Mesendoderm (in vitro differentiated cells): ENCODE measurements around the gene ANKRD31.

Source experiments
- DNase-seq: peaks from one replicate; pipeline ENCODE4 v3.0.0; 2013
- H2AK5ac ChIP-seq: 2 replicates; pipeline ENCODE4 v1.6.1; 2013; ENCODE audit warnings: low read length, inconsistent platforms
- H2BK120ac ChIP-seq: 2 replicates; pipeline ENCODE4 v1.6.1; 2013; ENCODE audit warnings: low read depth, mild to moderate bottlenecking, low read length, moderate library complexity, mixed read lengths
- H2BK15ac ChIP-seq: replicated peaks from 2 replicates; pipeline ENCODE4 v1.6.1; 2013; ENCODE audit warnings: low read depth, mild to moderate bottlenecking, moderate library complexity
- H2BK5ac ChIP-seq: 2 replicates; pipeline ENCODE4 v1.6.1; 2013; ENCODE audit warnings: low read length, inconsistent platforms
- H3K18ac ChIP-seq: 2 replicates; pipeline ENCODE4 v1.6.1; 2013; ENCODE audit warnings: mild to moderate bottlenecking, low read length, mixed read lengths
- H3K23ac ChIP-seq: one replicate; pipeline ENCODE4 v1.6.1; 2013; ENCODE audit warnings: low read length
- H3K27ac ChIP-seq: 2 replicates; pipeline ENCODE4 v1.5.1; 2013; ENCODE audit warnings: low read depth, mild to moderate bottlenecking, inconsistent platforms, low read length, moderate library complexity
- H3K27me3 ChIP-seq: 2 replicates; pipeline ENCODE4 v1.6.1; 2013; ENCODE audit warnings: low read length, control low read depth, mild to moderate bottlenecking, inconsistent platforms; ENCODE audit not compliant: insufficient read depth, poor library complexity
- H3K36me3 ChIP-seq: 2 replicates; pipeline ENCODE4 v1.6.1; 2013; ENCODE audit warnings: low read length, inconsistent platforms; ENCODE audit not compliant: control insufficient read depth, insufficient read depth
- H3K4ac ChIP-seq: one replicate; pipeline ENCODE4 v1.6.1; 2013; ENCODE audit warnings: low read depth, mild to moderate bottlenecking, low read length, moderate library complexity
- H3K4me1 ChIP-seq: 2 replicates; pipeline ENCODE4 v1.6.1; 2013; ENCODE audit warnings: low read depth, low read length, inconsistent platforms; ENCODE audit not compliant: control insufficient read depth
- H3K4me2 ChIP-seq: 2 replicates; pipeline ENCODE4 v1.6.1; 2013; ENCODE audit warnings: low read length
- H3K4me3 ChIP-seq: 2 replicates; pipeline ENCODE4 v1.5.1; 2013; ENCODE audit warnings: mild to moderate bottlenecking, low read length
- H3K56ac ChIP-seq: one replicate; pipeline ENCODE4 v1.6.1; 2013; ENCODE audit warnings: low read length
- H3K79me1 ChIP-seq: 2 replicates; pipeline ENCODE4 v1.6.1; 2013; ENCODE audit warnings: low read length, inconsistent platforms
- H3K79me2 ChIP-seq: 2 replicates; pipeline ENCODE4 v1.6.1; 2013; ENCODE audit warnings: mild to moderate bottlenecking, low read length; ENCODE audit not compliant: control insufficient read depth, insufficient read depth
- H3K9ac ChIP-seq: 2 replicates; pipeline ENCODE4 v1.6.1; 2013; ENCODE audit warnings: low read length, inconsistent platforms
- H4K5ac ChIP-seq: one replicate; pipeline ENCODE4 v1.6.1; 2013; ENCODE audit warnings: low read length
- H4K8ac ChIP-seq: one replicate; pipeline ENCODE4 v1.6.1; 2013; ENCODE audit warnings: low read depth, mild to moderate bottlenecking, control low read depth, low read length, moderate library complexity
- WGBS: extraction: QIAGEN DNeasy Blood & Tissue Kit; methylation state at CpG from one replicate; pipeline ENCODE4 v1.1.7; 2013; ENCODE audit warnings: low lambda C conversion rate, missing lambda C conversion rate; ENCODE audit not compliant: insufficient coverage; ENCODE audit errors: extremely low coverage; 5-methylcytosine and 5-hydroxymethylcytosine counted together

Gene ANKRD31

GRCh38 chr5:75023368-75024159, 213.1 kb downstream of the ANKRD31 start:
- H3K4me1 ChIP-seq = no peaks in the 10 kb centered on the region
- H2AK5ac ChIP-seq = no peak overlapping the region
- H3K56ac ChIP-seq = no peak overlapping the region
- no peak overlapping the region for H4K5ac ChIP-seq
- no peak overlapping the region for H2BK120ac ChIP-seq
- no peak overlapping the region for H2BK5ac ChIP-seq
- no peak for DNase-seq
- H3K79me1 ChIP-seq = no peaks in the 10 kb centered on the region
- no peak overlapping the region for H4K8ac ChIP-seq
- H3K18ac ChIP-seq = no peak overlapping the region
- no peak overlapping the region for H3K27ac ChIP-seq
- H3K4me3 ChIP-seq = no peak overlapping the region
- H3K23ac ChIP-seq = no peak overlapping the region
- H3K79me2 ChIP-seq = no peaks in the 10 kb centered on the region
- H3K4ac ChIP-seq = no peak overlapping the region
- no peak overlapping the region for H2BK15ac ChIP-seq
- no CpG with 5 or more reads among the region's 9 CpGs for WGBS
- no peaks in the 10 kb centered on the region for H3K36me3 ChIP-seq
- no peaks in the 10 kb centered on the region for H3K27me3 ChIP-seq
- H3K9ac ChIP-seq = no peak overlapping the region
- no peak overlapping the region for H3K4me2 ChIP-seq

- Histone ChIP-seq H2BK5ac (no peak overlapping the region), H3K79me1 (no peaks in the 10 kb centered on the region), H3K4me1 (no peaks in the 10 kb centered on the region), H3K4me2 (no peak overlapping the region), H3K9ac (no peak overlapping the region), H3K27me3 (no peaks in the 10 kb centered on the region), H4K8ac (no peak overlapping the region), H2BK15ac (no peak overlapping the region), H3K18ac (no peak overlapping the region), H3K56ac (no peak overlapping the region), H3K4me3 (no peak overlapping the region), H4K5ac (no peak overlapping the region), H3K4ac (no peak overlapping the region), H2BK120ac (no peak overlapping the region), H3K27ac (no peak overlapping the region), H3K23ac (no peak overlapping the region), H3K79me2 (no peaks in the 10 kb centered on the region), H2AK5ac (no peak overlapping the region), H3K36me3 (no peaks in the 10 kb centered on the region)
- DNase-seq = no peak
- WGBS = no CpG with 5 or more reads among the region's 4 CpGs
These were observed 214.9 kb downstream of the ANKRD31 start for GRCh38 chr5:75021800-75022199.

- Histone ChIP-seq H2BK120ac (no peak overlapping the region), H3K79me2 (no peaks in the 10 kb centered on the region)
These were observed 215.5 kb downstream of the ANKRD31 start for GRCh38 chr5:75021219-75021618.

GRCh38 chr5:75020016-75020656, 216.5 kb downstream of the ANKRD31 start:
- no peak for DNase-seq
- WGBS = no CpG with 5 or more reads among the region's 10 CpGs
- no peak overlapping the region for H4K8ac ChIP-seq

More at GRCh38 chr5:75021219-75021618, 215.5 kb downstream of the ANKRD31 start:
- H4K8ac ChIP-seq = no peak overlapping the region
- no peak overlapping the region for H3K4me3 ChIP-seq
- H2BK5ac ChIP-seq = no peak overlapping the region
- no peak overlapping the region for H3K9ac ChIP-seq
- no peak overlapping the region for H3K56ac ChIP-seq
- peak; percentile 37 for DNase-seq
- H4K5ac ChIP-seq = no peak overlapping the region
- WGBS = no CpG with 5 or more reads among the region's 3 CpGs
- no peak overlapping the region for H3K4me2 ChIP-seq
- H3K79me1 ChIP-seq = no peaks in the 10 kb centered on the region
- H3K18ac ChIP-seq = no peak overlapping the region
- no peak overlapping the region for H3K23ac ChIP-seq
- H2BK15ac ChIP-seq = no peak overlapping the region
- H2AK5ac ChIP-seq = no peak overlapping the region
- H3K36me3 ChIP-seq = no peaks in the 10 kb centered on the region
- no peak overlapping the region for H3K4ac ChIP-seq
- no peaks in the 10 kb centered on the region for H3K4me1 ChIP-seq
- H3K27ac ChIP-seq = no peak overlapping the region
- H3K27me3 ChIP-seq = no peaks in the 10 kb centered on the region

GRCh38 chr5:75018805-75019587, 217.7 kb downstream of the ANKRD31 start:
- Histone ChIP-seq H3K56ac (no peak overlapping the region), H2BK5ac (no peak overlapping the region), H2BK15ac (no peak overlapping the region), H3K4me2 (no peak overlapping the region), H3K27ac (no peak overlapping the region), H3K9ac (no peak overlapping the region), H2BK120ac (no peak overlapping the region), H2AK5ac (no peak overlapping the region), H3K4me3 (no peak overlapping the region), H3K18ac (no peak overlapping the region), H3K4me1 (no peaks in the 10 kb centered on the region), H3K79me1 (no peaks in the 10 kb centered on the region), H3K79me2 (no peaks in the 10 kb centered on the region), H3K23ac (no peak overlapping the region), H3K4ac (no peak overlapping the region), H3K27me3 (no peaks in the 10 kb centered on the region), H4K8ac (no peak overlapping the region), H4K5ac (no peak overlapping the region), H3K36me3 (no peaks in the 10 kb centered on the region)
- WGBS = no CpG with 5 or more reads among the region's 7 CpGs
- DNase-seq = no peak

More at GRCh38 chr5:75020016-75020656, 216.5 kb downstream of the ANKRD31 start:
- Histone ChIP-seq H3K4me1 (no peaks in the 10 kb centered on the region), H3K79me1 (no peaks in the 10 kb centered on the region), H3K4me3 (no peak overlapping the region), H4K5ac (no peak overlapping the region), H3K23ac (no peak overlapping the region), H3K9ac (no peak overlapping the region), H3K27me3 (no peaks in the 10 kb centered on the region), H2BK120ac (no peak overlapping the region), H3K4me2 (no peak overlapping the region), H2BK15ac (no peak overlapping the region), H3K18ac (no peak overlapping the region), H3K36me3 (no peaks in the 10 kb centered on the region), H3K27ac (no peak overlapping the region), H3K56ac (no peak overlapping the region), H3K79me2 (no peaks in the 10 kb centered on the region), H2AK5ac (no peak overlapping the region), H3K4ac (no peak overlapping the region), H2BK5ac (no peak overlapping the region)
